Natural killer cell (primary cell): Measurements from ENCODE around the gene NAP1L4. TPM values are rescaled to one million over a fixed set of nuclear protein-coding genes. Genes with fewer than 3 reads are reported as not detected.

Source experiments
- ATAC-seq, 3 donors: fragments of 150-1000 bp in 2 of 3; fragments of 200-7000 bp in 1 of 3; cut with Tn5 transposase; 1 replicate in 1 of 3; 2 replicates in 2 of 3; pipeline ENCODE4 v1.10.0; 2021; ENCODE audit warnings: mild to moderate bottlenecking in 2 of 3, moderate library complexity in 2 of 3
- DNase-seq, 2 donors: peaks; one replicate each; pipeline versions ENCODE4 v3.0.0 to v3.0.0-alpha.2; 2013 to 2021; ENCODE audit warnings: mixed read lengths in 1 of 2
- H3K27ac ChIP-seq: one replicate; pipeline ENCODE4 v1.5.1; 2013; ENCODE audit warnings: mild to moderate bottlenecking, low read length
- H3K27me3 ChIP-seq: one replicate; pipeline ENCODE4 v1.6.1; 2013; ENCODE audit warnings: low read length; ENCODE audit not compliant: control insufficient read depth, insufficient read depth
- H3K36me3 ChIP-seq: one replicate; pipeline ENCODE4 v1.6.1; 2013; ENCODE audit warnings: low read length; ENCODE audit not compliant: control insufficient read depth, insufficient read depth
- H3K4me1 ChIP-seq: one replicate; pipeline ENCODE4 v1.6.1; 2013; ENCODE audit warnings: low read length; ENCODE audit not compliant: control insufficient read depth, insufficient read depth
- H3K4me3 ChIP-seq: one replicate; pipeline ENCODE4 v1.5.1; 2013; ENCODE audit warnings: low read length
- H3K9me3 ChIP-seq: one replicate; pipeline ENCODE4 v1.6.1; 2013; ENCODE audit warnings: low read length; ENCODE audit not compliant: control insufficient read depth, insufficient read depth
- H3K27ac Mint-ChIP-seq, 2 donors: one replicate each; pipeline ENCODE4 v1.8.0; 2022; ENCODE audit warnings: mild to moderate bottlenecking in 2 of 2, mixed read lengths in 2 of 2, moderate library complexity in 1 of 2
- H3K27me3 Mint-ChIP-seq, 2 donors: one replicate each; pipeline ENCODE4 v1.8.0; 2022; ENCODE audit warnings: low read depth in 2 of 2, mixed read lengths in 2 of 2
- H3K36me3 Mint-ChIP-seq: one replicate; pipeline ENCODE4 v1.8.0; 2022; ENCODE audit warnings: mixed read lengths
- H3K4me1 Mint-ChIP-seq, 2 donors: one replicate each; pipeline ENCODE4 v1.8.0; 2022; ENCODE audit warnings: mixed read lengths in 2 of 2
- H3K4me3 Mint-ChIP-seq: one replicate; pipeline ENCODE4 v1.8.0; 2022; ENCODE audit warnings: mild to moderate bottlenecking, moderate library complexity, mixed read lengths
- H3K9me3 Mint-ChIP-seq, 2 donors: one replicate each; pipeline ENCODE4 v1.8.0; 2022; ENCODE audit warnings: mixed read lengths in 2 of 2
- CTCF ChIP-seq: fragments of 200-600 bp; IDR thresholded peaks from one replicate; pipeline ENCODE4 v1.8.0; 2022; ENCODE audit warnings: antibody characterized with exemption
- WGBS: methylation state at CpG from one replicate; pipeline ENCODE4 v1.1.7; 2013; ENCODE audit warnings: missing lambda C conversion rate; ENCODE audit not compliant: insufficient coverage; 5-methylcytosine and 5-hydroxymethylcytosine counted together
- intact Hi-C: fragments of 100-400 bp; cut with micrococcal nuclease; formaldehyde crosslinking; loops from one replicate; pipeline ENCODE4 v1.14.2; 2022
- total RNA-seq, 4 donors: library from RNA; stranded (reverse); fragments of 120-200 nt in 1 of 4; gene quantifications; one replicate each; pipeline versions ENCODE4 v1.2.3 to v1.2.4, GENCODE V29; 2013 to 2022

NAP1L4 gene
- total RNA-seq, 3 donors from 2014 or later (not counting 1 experiment from before 2014, with no cell fraction given) = 219 to 244 (median 237) TPM

- no peaks in the 10 kb centered on the region for H3K27me3 ChIP-seq
- H3K9me3 ChIP-seq = no peaks in the 10 kb centered on the region
- Mint-ChIP-seq H3K9me3 (no peaks in the 10 kb centered on the region), H3K4me1 (peaks cover 0 to 15% of the 10 kb centered on the region in 2 donors), H3K27me3 (no peaks in the 10 kb centered on the region), H3K4me3 (no peak overlapping the region), H3K36me3 (no peaks in the 10 kb centered on the region), H3K27ac (no peak overlapping the region)
- 88% methylated on average over 13 of the region's 13 CpGs for WGBS
- intact Hi-C loops = no loop called here
- DNase-seq = no peak
- ATAC-seq = no peak
- no peak overlapping the region for H3K4me3 ChIP-seq
- peaks cover 35% of the 10 kb centered on the region for H3K4me1 ChIP-seq
- no peak overlapping the region for H3K27ac ChIP-seq
- peaks cover 40% of the 10 kb centered on the region for H3K36me3 ChIP-seq
- no peak for TF ChIP-seq CTCF
These were observed 18.6 kb upstream of the NAP1L4 start for GRCh38 chr11:3010521-3011275.

- no peak overlapping the region for H3K27ac Mint-ChIP-seq
- no peak overlapping the region for H3K27ac ChIP-seq
These were observed 17.9 kb upstream of the NAP1L4 start for GRCh38 chr11:3010004-3010403.

GRCh38 chr11:3009481-3009880, 17.4 kb upstream of the NAP1L4 start:
- H3K36me3 ChIP-seq = peaks cover 42% of the 10 kb centered on the region
- Mint-ChIP-seq H3K27ac (no peak overlapping the region), H3K36me3 (no peaks in the 10 kb centered on the region), H3K4me1 (peaks cover 0 to 9% of the 10 kb centered on the region in 2 donors), H3K4me3 (no peak overlapping the region), H3K27me3 (no peaks in the 10 kb centered on the region), H3K9me3 (no peaks in the 10 kb centered on the region)
- H3K4me3 ChIP-seq = no peak overlapping the region
- no peak overlapping the region for H3K27ac ChIP-seq
- H3K27me3 ChIP-seq = no peaks in the 10 kb centered on the region
- ATAC-seq (no peak), DNase-seq (no peak)
- TF ChIP-seq CTCF = no peak
- WGBS = 90% methylated on average over 5 of the region's 5 CpGs
- intact Hi-C loops = no loop called here
- H3K9me3 ChIP-seq = no peaks in the 10 kb centered on the region
- peaks cover 23% of the 10 kb centered on the region for H3K4me1 ChIP-seq

More at GRCh38 chr11:3010004-3010403, 17.9 kb upstream of the NAP1L4 start:
- Mint-ChIP-seq H3K4me3 (no peak overlapping the region), H3K36me3 (no peaks in the 10 kb centered on the region), H3K27me3 (no peaks in the 10 kb centered on the region), H3K4me1 (peaks cover 0 to 14% of the 10 kb centered on the region in 2 donors), H3K9me3 (no peaks in the 10 kb centered on the region)
- H3K4me1 ChIP-seq = peaks cover 28% of the 10 kb centered on the region
- H3K27me3 ChIP-seq = no peaks in the 10 kb centered on the region
- ATAC-seq (no peak), DNase-seq (no peak)
- no peak overlapping the region for H3K4me3 ChIP-seq
- TF ChIP-seq CTCF = no peak
- intact Hi-C loops = no loop called here
- H3K9me3 ChIP-seq = no peaks in the 10 kb centered on the region
- H3K36me3 ChIP-seq = peaks cover 41% of the 10 kb centered on the region
- 97% methylated on average over 13 of the region's 13 CpGs for WGBS
